Omental fat pad (tissue), 4 donors: Measurements from ENCODE around the gene ANKFY1. TPM values are rescaled to one million over a fixed set of nuclear protein-coding genes. Genes with fewer than 3 reads are reported as not detected.

Experiments
- ATAC-seq: fragments of 150-250 bp; one replicate; pipeline ENCODE4 v1.9.1; 2016; ENCODE audit warnings: mild to moderate bottlenecking, moderate library complexity; ENCODE audit not compliant: low FRiP score
- DNase-seq: peaks from one replicate; pipeline ENCODE4 v3.0.0-alpha.2; 2019; ENCODE audit warnings: low spot score
- CTCF ChIP-seq, 3 donors: fragments of 450-650 bp; IDR thresholded peaks; one replicate each; pipeline ENCODE4 v1.5.1; 2016 to 2017; ENCODE audit warnings: antibody characterized with exemption in 3 of 3, mild to moderate bottlenecking in 3 of 3, moderate library complexity in 2 of 3
- total RNA-seq, 4 donors: library from RNA; depleted of rRNA; stranded (reverse); fragments of >200 nt; gene quantifications; one replicate each; pipeline ENCODE4 v1.1.0, GENCODE V29; 2016

Gene ANKFY1
- total RNA-seq, 4 donors from 2014 or later, result 34.2 to 59.0 (median 40.6) TPM

GRCh38 chr17:4272972-4273368 lies 9.2 kb upstream of the ANKFY1 start:
- no peak for TF ChIP-seq CTCF (IDR thresholded peaks at IDR 0.05)
- ATAC-seq, result no peak
- no peak for DNase-seq

GRCh38 chr17:4272213-4272971 lies 8.6 kb upstream of the ANKFY1 start:
- DNase-seq, result no peak
- no peak for TF ChIP-seq CTCF (IDR thresholded peaks at IDR 0.05)
- no peak for ATAC-seq

- DNase-seq, result no peak
- no peak for TF ChIP-seq CTCF (IDR thresholded peaks at IDR 0.05)
- ATAC-seq, result no peak
These were observed 7.0 kb upstream of the ANKFY1 start for GRCh38 chr17:4270736-4271135.

- ATAC-seq, result no peak
- TF ChIP-seq CTCF (IDR thresholded peaks at IDR 0.05), result no peak
- no peak for DNase-seq
These were observed 6.1 kb upstream of the ANKFY1 start for GRCh38 chr17:4269915-4270314.

- no peak for DNase-seq
- ATAC-seq, result no peak
- TF ChIP-seq CTCF (IDR thresholded peaks at IDR 0.05), result no peak
These were observed 3.6 kb upstream of the ANKFY1 start for GRCh38 chr17:4267402-4267801.

GRCh38 chr17:4266550-4266949 lies 2.8 kb upstream of the ANKFY1 start:
- no peak for TF ChIP-seq CTCF (IDR thresholded peaks at IDR 0.05)
- DNase-seq (no peak), ATAC-seq (no peak)

- no peak for DNase-seq
- no peak for TF ChIP-seq CTCF (IDR thresholded peaks at IDR 0.05)
- ATAC-seq, result no peak
These were observed 1.1 kb downstream of the ANKFY1 start for GRCh38 chr17:4262703-4263102.
